Stimulated activated CD4-positive, alpha-beta T cell treated with anti-CD3 and anti-CD28 coated beads, Interleukin-4, amount 100 ng/mL, for 24 hours (primary cell): ENCODE measurements around the gene BST1.

Source experiments
- DNase-seq: peaks from one replicate; pipeline ENCODE4 v3.0.0-alpha.2; 2020

Gene BST1, protein sequence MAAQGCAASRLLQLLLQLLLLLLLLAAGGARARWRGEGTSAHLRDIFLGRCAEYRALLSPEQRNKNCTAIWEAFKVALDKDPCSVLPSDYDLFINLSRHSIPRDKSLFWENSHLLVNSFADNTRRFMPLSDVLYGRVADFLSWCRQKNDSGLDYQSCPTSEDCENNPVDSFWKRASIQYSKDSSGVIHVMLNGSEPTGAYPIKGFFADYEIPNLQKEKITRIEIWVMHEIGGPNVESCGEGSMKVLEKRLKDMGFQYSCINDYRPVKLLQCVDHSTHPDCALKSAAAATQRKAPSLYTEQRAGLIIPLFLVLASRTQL

GRCh38 chr4:15702941-15703403, at the start of gene BST1:
Gene BST1, plus strand, starts transcription at chr4:15703065. Its CDS starts 80 bp downstream, at chr4:15703145.
- DNase-seq, result peak; percentile 45

- no peak for DNase-seq
These were observed 49.4 kb upstream of the BST1 start for GRCh38 chr4:15653420-15653819.

DNA sequence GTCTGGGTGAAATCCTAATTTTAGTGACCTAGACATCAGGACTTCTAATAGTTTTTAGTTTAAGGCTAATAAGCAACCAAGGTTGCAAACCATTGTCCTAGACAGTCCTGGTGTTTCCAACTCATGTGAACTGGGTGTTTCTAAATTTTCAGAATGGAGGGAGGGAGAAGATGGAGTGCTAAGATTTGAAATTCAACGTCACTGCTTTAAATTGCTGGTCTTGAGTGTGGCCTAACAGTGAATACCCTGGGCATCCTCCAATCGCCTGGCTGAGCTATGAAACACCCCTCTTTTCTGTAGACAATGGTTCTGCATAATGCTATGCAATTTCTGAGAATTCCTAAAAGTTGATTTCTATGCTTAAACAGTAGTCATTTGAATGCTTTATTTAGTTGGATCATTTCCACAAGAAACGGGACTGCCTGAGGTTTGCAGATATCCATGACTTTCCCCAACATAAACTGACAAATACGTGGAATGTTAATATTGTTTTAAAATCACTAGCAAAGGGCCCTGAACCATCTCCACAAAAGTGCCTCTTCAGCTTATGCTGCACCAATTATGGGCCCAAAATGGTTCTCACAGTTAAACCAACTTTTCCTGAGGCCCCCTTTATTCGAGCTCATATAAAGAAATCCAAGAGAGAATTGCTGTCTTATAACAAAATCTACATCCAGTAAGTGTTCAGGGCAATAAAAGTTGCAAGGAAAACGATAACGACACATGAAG, 48.8 kb upstream of the BST1 start:
- no peak for DNase-seq

- peak; percentile 42 for DNase-seq
These were observed 48.2 kb upstream of the BST1 start for GRCh38 chr4:15654593-15655222.

- DNase-seq, result peak; percentile 82
These were observed 47.4 kb upstream of the BST1 start, which contains the start of gene FBXL5 for GRCh38 chr4:15655223-15656037. Gene FBXL5, minus strand, starts transcription at chr4:15655357. Its CDS starts 70 bp downstream, at chr4:15655287.

DNA sequence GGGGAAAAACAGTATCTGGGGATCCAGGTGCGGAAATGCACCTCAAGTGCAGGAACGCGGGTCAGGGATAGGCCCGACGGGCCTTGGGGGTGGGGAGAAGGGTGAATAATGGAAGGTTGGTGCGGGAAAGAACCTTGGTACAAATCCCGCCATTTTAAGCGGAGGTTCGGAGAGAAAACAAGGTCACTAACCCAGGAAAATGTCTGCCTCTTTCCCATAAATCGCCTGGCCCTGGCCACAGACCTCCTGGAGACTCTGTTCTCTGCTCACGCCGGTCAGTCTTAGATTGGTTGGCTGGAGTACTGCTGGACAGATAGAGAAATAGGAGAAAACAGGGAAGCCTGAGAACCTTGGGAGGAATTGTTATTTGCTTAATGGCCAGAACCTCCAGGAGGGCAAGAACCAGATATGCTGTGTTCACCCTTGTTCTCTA, 46.8 kb upstream of the BST1 start:
- no peak for DNase-seq

- DNase-seq, result no peak
These were observed 45.5 kb upstream of the BST1 start for GRCh38 chr4:15657366-15657765.

DNA sequence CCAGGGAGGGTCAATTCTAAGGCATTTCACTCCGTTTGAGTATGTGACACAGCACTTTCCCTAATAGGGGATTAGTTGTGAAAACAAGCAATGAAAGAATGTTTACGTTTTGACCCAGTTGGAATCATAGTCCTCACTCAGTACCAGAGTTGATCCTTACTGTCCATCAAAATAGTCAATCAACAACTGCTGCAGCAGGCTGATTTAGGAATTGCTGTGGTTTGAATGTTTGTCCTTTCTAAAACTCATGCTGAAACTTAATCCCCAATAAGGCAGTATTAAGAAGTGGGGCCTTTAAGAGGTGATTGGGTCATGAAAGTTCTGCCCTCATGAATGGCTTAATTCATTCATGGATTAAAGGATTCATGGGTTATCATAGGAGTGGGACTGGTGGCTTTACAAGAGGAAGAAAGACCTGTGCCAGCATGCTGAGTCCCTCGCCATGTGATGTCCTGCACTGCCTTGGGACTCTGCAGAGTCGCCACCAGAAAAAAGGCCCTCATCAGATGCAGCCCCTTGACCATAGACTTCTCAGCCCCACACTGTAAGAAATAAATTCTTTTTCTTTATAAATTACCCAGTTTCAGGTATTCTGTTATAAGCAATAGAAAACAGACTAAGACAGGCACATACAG, 44.6 kb upstream of the BST1 start:
- no peak for DNase-seq

DNA sequence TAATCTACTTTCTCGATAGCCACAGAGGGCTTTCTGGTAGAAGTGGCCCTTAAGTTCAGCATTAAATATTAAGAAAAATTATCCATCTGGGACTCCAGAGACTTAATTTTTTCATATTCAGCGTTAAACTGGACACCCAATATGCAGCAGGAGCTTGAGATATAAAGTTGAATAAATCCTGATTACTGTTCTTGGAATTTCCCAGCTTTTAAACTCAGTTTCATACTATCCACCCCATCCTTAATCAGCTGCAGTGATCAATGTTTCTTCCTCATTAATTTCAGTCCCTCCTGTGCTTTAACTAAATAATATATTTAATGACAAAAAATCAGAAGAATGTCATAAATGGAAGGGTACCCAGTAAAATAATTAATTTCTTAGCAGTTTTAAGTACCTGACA, 44.1 kb upstream of the BST1 start:
- DNase-seq, result no peak

- DNase-seq, result peak; percentile 7
These were observed 42.9 kb upstream of the BST1 start for GRCh38 chr4:15659768-15660570.

- no peak for DNase-seq
These were observed 37.0 kb upstream of the BST1 start for GRCh38 chr4:15665753-15666365.

GRCh38 chr4:15667006-15667405, 35.9 kb upstream of the BST1 start:
- no peak for DNase-seq

DNA sequence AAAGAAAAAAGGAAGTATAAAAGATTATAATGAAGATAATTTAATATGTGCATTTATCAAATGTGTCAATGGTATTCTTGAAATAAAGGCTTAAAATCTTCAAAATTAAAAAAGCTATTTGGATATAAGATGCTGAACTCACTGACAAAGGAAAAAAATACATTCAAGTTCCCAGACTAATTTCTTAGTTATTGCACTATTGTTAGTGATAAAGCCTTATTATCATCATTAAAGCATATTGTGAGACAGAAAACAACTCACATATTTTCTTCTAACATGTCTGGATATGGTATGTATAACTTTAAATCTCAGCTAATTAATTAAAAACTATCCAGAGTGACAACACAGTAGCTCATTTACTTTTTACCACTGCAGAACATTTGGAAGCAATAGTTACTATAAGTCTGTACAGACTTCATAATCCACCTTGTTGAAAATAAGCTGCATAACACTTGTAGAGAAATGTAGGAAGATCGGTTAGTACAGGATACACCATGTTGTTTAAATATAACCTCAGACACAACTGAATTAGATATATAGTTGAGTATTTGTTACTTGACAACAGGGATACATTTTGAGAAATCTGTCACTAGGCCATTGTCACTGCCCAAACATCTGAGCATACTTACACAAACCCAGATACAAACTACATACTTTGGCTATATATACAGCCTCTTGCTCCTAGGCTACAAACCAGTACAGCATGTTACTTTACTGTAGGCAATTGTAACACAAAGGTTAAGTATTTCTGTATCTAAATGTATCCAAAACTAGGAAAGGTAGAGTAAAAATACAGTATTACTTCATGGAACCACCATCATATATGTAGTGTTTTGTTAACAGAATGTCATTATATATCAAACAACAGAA, 34.1 kb upstream of the BST1 start:
- DNase-seq, result no peak

- no peak for DNase-seq
These were observed 32.3 kb upstream of the BST1 start for GRCh38 chr4:15670576-15670975.

- no peak for DNase-seq
These were observed 30.8 kb upstream of the BST1 start for GRCh38 chr4:15672101-15672500.

- DNase-seq, result no peak
These were observed 29.5 kb upstream of the BST1 start for GRCh38 chr4:15673337-15673736.

DNA sequence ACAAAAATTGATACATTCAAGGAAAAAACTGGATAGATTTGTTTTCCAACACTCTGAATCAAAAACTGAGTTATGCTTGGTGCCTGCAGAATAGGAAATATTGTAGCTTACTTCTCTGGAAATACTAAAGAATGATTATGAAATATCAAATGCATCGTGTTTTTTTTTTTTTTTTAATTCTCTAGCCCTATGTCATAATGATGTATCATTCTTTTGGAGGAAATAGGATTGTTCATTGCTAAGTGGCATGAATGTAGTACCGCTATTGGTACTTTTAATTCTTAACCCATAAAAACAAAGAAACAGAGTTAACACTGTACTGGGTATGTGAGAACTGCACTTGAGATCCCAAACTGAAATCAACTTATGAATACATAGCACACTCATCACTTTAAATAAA, 28.8 kb upstream of the BST1 start:
- DNase-seq, result no peak

DNA sequence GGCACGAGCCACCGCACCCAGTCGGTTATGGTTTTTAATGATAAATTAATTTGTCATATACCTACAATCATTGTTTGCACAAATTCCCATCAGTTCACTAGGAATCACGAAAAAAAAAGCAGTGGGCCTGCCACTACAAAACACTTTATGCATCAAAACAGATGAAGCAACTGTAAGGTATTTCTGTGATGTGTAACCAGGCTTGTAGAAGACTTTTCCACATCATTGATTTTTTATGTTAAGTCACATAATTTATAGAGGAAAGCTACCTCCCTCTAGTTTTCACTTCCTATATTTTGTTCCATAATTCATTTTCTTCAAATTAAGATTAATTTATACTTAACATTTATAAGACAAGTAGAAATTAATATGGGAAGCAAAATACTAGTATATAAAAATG, 27.9 kb upstream of the BST1 start:
- no peak for DNase-seq

- no peak for DNase-seq
These were observed 27.5 kb upstream of the BST1 start for GRCh38 chr4:15675356-15675755.

- no peak for DNase-seq
These were observed 26.8 kb upstream of the BST1 start for GRCh38 chr4:15676039-15676438.
